ENCODE measurements around the gene AKNA. TPM values are rescaled to one million over a fixed set of nuclear protein-coding genes. Genes with fewer than 3 reads are reported as not detected.

Gene AKNA
- polyA plus RNA-seq, 1 donor from 2014 or later = 1.2 TPM

GRCh38 chr9:114296338-114296737 lies 91.4 kb downstream of the AKNA start:
- H3F3A ChIP-seq (ENCODE audit: insufficient read depth, low read length, poor library complexity, severe bottlenecking) = no peaks in the 10 kb centered on the region
- H3K9me3 ChIP-seq (ENCODE audit: low read length) = peaks cover 3% of the 10 kb centered on the region
- H3K4me2 ChIP-seq (ENCODE audit: low read length) = no peak overlapping the region
- no peaks in the 10 kb centered on the region for H3K36me3 ChIP-seq (ENCODE audit: insufficient read depth, low read length)
- H4K20me1 ChIP-seq (ENCODE audit: insufficient read depth) = no peaks in the 10 kb centered on the region
- H3K27ac ChIP-seq (ENCODE audit: low read length) = no peak overlapping the region
- H2AFZ ChIP-seq (ENCODE audit: low read depth, low read length) = no peak overlapping the region
- no peak overlapping the region for H3K4me3 ChIP-seq (ENCODE audit: low read length)
- TF ChIP-seq, protein P1, sequence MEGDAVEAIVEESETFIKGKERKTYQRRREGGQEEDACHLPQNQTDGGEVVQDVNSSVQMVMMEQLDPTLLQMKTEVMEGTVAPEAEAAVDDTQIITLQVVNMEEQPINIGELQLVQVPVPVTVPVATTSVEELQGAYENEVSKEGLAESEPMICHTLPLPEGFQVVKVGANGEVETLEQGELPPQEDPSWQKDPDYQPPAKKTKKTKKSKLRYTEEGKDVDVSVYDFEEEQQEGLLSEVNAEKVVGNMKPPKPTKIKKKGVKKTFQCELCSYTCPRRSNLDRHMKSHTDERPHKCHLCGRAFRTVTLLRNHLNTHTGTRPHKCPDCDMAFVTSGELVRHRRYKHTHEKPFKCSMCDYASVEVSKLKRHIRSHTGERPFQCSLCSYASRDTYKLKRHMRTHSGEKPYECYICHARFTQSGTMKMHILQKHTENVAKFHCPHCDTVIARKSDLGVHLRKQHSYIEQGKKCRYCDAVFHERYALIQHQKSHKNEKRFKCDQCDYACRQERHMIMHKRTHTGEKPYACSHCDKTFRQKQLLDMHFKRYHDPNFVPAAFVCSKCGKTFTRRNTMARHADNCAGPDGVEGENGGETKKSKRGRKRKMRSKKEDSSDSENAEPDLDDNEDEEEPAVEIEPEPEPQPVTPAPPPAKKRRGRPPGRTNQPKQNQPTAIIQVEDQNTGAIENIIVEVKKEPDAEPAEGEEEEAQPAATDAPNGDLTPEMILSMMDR (IDR thresholded peaks at IDR 0.05; ENCODE audit: poor library complexity, severe bottlenecking) = no peak
- TF ChIP-seq TAF1 (IDR thresholded peaks at IDR 0.05; ENCODE audit: low read depth) = no peak
- TF ChIP-seq POLR2AphosphoS5 (IDR thresholded peaks at IDR 0.05) = no peak
- TF ChIP-seq, protein P2, sequence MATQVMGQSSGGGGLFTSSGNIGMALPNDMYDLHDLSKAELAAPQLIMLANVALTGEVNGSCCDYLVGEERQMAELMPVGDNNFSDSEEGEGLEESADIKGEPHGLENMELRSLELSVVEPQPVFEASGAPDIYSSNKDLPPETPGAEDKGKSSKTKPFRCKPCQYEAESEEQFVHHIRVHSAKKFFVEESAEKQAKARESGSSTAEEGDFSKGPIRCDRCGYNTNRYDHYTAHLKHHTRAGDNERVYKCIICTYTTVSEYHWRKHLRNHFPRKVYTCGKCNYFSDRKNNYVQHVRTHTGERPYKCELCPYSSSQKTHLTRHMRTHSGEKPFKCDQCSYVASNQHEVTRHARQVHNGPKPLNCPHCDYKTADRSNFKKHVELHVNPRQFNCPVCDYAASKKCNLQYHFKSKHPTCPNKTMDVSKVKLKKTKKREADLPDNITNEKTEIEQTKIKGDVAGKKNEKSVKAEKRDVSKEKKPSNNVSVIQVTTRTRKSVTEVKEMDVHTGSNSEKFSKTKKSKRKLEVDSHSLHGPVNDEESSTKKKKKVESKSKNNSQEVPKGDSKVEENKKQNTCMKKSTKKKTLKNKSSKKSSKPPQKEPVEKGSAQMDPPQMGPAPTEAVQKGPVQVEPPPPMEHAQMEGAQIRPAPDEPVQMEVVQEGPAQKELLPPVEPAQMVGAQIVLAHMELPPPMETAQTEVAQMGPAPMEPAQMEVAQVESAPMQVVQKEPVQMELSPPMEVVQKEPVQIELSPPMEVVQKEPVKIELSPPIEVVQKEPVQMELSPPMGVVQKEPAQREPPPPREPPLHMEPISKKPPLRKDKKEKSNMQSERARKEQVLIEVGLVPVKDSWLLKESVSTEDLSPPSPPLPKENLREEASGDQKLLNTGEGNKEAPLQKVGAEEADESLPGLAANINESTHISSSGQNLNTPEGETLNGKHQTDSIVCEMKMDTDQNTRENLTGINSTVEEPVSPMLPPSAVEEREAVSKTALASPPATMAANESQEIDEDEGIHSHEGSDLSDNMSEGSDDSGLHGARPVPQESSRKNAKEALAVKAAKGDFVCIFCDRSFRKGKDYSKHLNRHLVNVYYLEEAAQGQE (IDR thresholded peaks at IDR 0.05; ENCODE audit: borderline replicate concordance) = no peak
- TF ChIP-seq SMC3 (conservative IDR thresholded peaks at IDR 0.05; ENCODE audit: poor library complexity) = no peak
- no peak for TF ChIP-seq MXI1 (conservative IDR thresholded peaks at IDR 0.05; ENCODE audit: poor library complexity, severe bottlenecking)
- no peak for TF ChIP-seq EP300 (conservative IDR thresholded peaks at IDR 0.05; ENCODE audit: poor library complexity, severe bottlenecking)
- no peak for TF ChIP-seq RAD21 (conservative IDR thresholded peaks at IDR 0.05)
- no peak for TF ChIP-seq EZH2 (IDR thresholded peaks at IDR 0.05; ENCODE audit: borderline replicate concordance, insufficient read depth, low read length, poor library complexity, severe bottlenecking)
- H3K9me2 ChIP-seq (ENCODE audit: insufficient read depth, low read length) = no peaks in the 10 kb centered on the region
- H3K79me2 ChIP-seq (replicated peaks; ENCODE audit: insufficient read depth, low read length) = no peaks in the 10 kb centered on the region
- no peaks in the 10 kb centered on the region for H3K27me3 ChIP-seq (ENCODE audit: insufficient read depth, low read depth, low read length)
- no peak overlapping the region for H3K9ac ChIP-seq (ENCODE audit: low read length)

GRCh38 chr9:114294664-114295063 lies 93.1 kb downstream of the AKNA start:
- H3K36me3 ChIP-seq (ENCODE audit: insufficient read depth, low read length) = no peaks in the 10 kb centered on the region
- no peak overlapping the region for H3K27ac ChIP-seq (ENCODE audit: low read length)
- no peaks in the 10 kb centered on the region for H3K27me3 ChIP-seq (ENCODE audit: insufficient read depth, low read depth, low read length)
- H3K79me2 ChIP-seq (replicated peaks; ENCODE audit: insufficient read depth, low read length) = no peaks in the 10 kb centered on the region
- no peak overlapping the region for H3K4me2 ChIP-seq (ENCODE audit: low read length)
- no peak for TF ChIP-seq MXI1 (conservative IDR thresholded peaks at IDR 0.05; ENCODE audit: poor library complexity, severe bottlenecking)
- no peak for TF ChIP-seq EZH2 (IDR thresholded peaks at IDR 0.05; ENCODE audit: borderline replicate concordance, insufficient read depth, low read length, poor library complexity, severe bottlenecking)
- TF ChIP-seq RAD21 (conservative IDR thresholded peaks at IDR 0.05) = no peak
- TF ChIP-seq, protein P1 (IDR thresholded peaks at IDR 0.05; ENCODE audit: poor library complexity, severe bottlenecking) = no peak
- TF ChIP-seq, protein P2 (IDR thresholded peaks at IDR 0.05; ENCODE audit: borderline replicate concordance) = no peak
- no peak for TF ChIP-seq EP300 (conservative IDR thresholded peaks at IDR 0.05; ENCODE audit: poor library complexity, severe bottlenecking)
- TF ChIP-seq TAF1 (IDR thresholded peaks at IDR 0.05; ENCODE audit: low read depth) = no peak
- TF ChIP-seq SMC3 (conservative IDR thresholded peaks at IDR 0.05; ENCODE audit: poor library complexity) = no peak
- no peak for TF ChIP-seq POLR2AphosphoS5 (IDR thresholded peaks at IDR 0.05)
- H3K9me2 ChIP-seq (ENCODE audit: insufficient read depth, low read length) = no peaks in the 10 kb centered on the region
- H3K4me3 ChIP-seq (ENCODE audit: low read length) = no peak overlapping the region
- H3K9ac ChIP-seq (ENCODE audit: low read length) = no peak overlapping the region
- H3F3A ChIP-seq (ENCODE audit: insufficient read depth, low read length, poor library complexity, severe bottlenecking) = no peaks in the 10 kb centered on the region
- no peak overlapping the region for H2AFZ ChIP-seq (ENCODE audit: low read depth, low read length)
- peaks cover 3% of the 10 kb centered on the region for H3K9me3 ChIP-seq (ENCODE audit: low read length)
- no peaks in the 10 kb centered on the region for H4K20me1 ChIP-seq (ENCODE audit: insufficient read depth)
